ENCODE data around the gene C9orf153.
"Not testable (repeated sequence)": the region's sequence is repeated elsewhere in the genome, so short reads cannot be mapped to it uniquely, and the experiment has no call there.

- not testable (repeated sequence) for TF ChIP-seq CTCF, POLR2A (IDR thresholded peaks at IDR 0.05)
Measured at GRCh38 chr9:86290341-86290740, 30.9 kb upstream of the C9orf153 start.

Measured in thyroid gland (tissue), 4 donors.